LNCAP (cell line): ENCODE measurements around the gene ATP6V1G3.

ENCODE experiments used
- TF ChIP-seq, protein P1 (sequence below): fragments of 450-650 bp; IDR thresholded peaks from 2 replicates; pipeline ENCODE4 v1.5.1; 2017; ENCODE audit warnings: mild to moderate bottlenecking

The ATP6V1G3 gene

DNA sequence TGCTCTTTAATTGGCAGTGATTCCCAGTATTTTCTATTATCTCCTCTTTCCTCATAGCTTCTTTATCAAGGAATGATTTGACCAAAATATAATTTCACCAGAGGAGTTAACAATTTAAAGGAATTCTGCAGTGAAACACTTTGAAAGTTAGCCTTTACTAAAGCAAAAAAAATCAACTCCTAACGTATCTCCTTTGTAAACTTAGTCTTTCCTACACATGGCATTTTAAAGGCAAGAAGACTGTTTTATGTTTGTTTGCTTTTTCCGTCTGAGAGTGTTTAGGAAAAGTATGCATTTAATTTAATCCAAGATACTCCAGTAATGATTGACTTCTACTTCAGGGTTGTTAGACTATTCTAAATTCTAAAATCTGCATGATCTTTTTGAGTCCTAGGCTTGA is 15.9 kb downstream of the ATP6V1G3 start:
- TF ChIP-seq, protein P1, sequence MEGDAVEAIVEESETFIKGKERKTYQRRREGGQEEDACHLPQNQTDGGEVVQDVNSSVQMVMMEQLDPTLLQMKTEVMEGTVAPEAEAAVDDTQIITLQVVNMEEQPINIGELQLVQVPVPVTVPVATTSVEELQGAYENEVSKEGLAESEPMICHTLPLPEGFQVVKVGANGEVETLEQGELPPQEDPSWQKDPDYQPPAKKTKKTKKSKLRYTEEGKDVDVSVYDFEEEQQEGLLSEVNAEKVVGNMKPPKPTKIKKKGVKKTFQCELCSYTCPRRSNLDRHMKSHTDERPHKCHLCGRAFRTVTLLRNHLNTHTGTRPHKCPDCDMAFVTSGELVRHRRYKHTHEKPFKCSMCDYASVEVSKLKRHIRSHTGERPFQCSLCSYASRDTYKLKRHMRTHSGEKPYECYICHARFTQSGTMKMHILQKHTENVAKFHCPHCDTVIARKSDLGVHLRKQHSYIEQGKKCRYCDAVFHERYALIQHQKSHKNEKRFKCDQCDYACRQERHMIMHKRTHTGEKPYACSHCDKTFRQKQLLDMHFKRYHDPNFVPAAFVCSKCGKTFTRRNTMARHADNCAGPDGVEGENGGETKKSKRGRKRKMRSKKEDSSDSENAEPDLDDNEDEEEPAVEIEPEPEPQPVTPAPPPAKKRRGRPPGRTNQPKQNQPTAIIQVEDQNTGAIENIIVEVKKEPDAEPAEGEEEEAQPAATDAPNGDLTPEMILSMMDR: no peak

DNA sequence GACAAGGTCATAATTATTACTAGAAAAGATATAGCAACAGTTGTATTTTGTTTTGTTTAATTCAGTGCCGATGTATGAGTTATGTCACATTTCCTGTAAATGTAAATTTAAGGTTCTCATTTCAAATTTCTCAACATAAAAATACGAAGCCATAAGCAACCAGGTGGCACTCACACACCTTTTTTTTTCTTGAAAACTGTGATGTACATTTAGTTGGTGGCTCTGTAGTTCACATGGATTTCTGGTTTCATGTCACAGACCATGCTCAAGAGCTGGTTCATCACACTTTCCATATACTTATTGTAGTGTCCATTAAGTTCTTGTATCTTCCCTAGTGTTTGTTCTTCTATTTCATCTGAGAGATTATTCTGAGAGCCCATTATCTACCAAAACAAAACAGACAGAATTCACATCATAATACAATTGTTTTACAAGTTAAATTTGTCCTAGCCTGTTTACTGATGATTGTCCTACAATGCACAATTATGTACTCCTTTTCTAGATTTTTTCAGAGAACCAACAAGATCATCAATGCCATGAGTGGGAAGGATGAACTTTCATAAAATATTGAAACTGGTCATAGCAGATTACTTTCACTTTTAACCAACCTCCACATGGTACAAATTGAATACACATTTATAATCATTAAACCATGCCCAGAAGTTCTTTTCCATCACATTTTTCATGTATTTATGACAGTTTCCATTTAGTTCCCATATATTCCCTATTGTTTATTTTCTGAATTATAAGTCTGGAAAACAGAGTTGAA is 17.1 kb downstream of the ATP6V1G3 start:
- TF ChIP-seq, protein P1: no peak

DNA sequence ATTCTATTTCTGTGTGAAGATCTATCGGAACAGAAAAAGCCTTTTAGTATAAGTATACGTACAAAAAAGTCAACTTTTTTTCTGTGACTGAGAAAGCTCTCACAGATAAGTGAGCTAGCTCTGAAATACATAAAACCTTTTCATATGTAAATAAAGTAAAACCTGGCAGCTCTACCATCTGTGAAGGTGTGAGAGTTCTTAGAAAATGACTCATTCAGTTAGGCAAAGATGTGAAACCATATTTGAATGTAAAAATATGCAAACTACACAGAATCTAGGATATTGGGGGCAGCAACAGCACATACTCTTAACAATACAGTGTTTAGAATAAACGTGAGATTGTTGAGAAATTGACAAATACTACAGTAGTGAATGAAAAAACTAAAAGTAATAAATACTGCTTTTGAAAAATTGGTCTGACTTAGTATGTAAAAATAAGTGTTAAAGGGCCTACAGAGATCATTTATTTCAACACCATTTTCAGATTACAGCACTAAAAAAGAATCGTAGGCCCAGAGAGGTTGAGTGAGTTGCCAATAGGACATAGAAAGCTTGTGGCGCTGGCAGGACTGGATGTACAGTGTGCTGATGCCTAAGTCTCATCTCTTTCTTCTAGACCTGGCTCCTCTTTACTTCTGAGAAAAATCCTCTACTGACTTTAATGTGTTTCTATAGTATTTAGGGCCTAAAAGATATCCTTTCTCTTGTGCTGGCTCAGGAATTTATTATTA is 19.8 kb downstream of the ATP6V1G3 start:
- TF ChIP-seq, protein P1: no peak

DNA sequence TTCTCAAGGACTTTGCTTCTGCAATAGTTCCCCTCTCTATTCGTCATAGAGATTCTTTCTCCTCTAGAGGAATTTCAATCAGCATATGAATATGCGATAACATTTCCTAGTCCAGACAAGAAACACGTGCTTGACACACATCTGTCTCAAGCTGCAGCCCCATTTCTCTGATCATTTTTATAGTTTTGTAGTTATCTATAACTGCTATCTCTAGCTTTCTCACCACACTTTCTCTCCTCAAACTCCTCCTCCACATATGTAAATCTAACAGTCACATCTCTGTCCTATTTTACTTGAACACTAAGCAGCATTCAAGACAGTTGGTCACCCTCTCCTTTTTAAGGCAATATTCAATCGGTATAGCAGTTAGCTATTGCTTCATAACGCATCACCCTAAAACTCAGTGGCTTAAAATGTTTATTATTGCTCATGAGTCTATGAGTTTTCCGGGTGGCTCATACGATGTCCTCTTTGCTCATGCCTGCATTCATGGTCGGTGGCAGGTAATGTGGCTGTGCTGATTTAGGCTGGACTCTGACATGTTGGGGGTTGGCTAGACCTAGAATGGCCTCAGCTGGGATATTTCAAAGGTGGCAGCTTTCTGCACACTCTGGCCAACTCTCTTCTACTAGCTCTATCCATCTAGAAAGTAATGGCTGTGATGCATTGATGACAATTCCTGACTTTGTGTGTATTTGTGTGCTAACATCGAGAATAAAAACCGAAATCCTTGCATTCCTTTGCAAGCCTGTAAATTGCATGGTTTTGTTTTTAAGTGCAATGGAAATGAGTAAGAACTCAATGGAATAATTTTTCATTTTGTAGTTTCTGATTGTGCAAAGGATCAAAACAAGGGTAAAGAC is 20.6 kb downstream of the ATP6V1G3 start:
- TF ChIP-seq, protein P1: no peak

DNA sequence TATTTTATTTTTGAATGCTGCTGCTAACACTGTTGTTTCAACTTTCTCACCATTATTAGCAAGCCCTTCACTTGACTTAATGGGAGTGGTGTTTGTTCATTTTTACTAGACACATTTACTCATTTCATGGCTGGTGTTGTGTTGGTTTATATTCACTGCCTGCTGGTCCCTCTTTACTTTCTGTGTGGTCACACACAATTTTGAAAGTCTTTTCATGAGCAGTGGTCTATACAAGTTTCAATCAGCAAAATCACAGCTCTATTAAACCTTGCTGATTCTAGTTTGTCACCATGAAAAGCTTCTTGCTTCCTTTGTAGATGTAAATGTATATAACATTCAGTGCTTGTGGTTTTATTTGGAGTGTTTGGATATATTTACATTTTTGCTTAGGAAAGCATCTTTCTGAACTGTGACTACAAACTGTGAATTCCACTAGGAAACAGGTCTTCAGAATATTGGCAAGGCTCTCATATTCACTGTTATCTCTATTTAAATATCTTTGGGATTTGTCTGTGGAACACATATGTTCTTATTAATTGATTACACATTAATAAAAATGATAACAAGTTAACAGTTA is 22.8 kb downstream of the ATP6V1G3 start:
- TF ChIP-seq, protein P1: no peak

DNA sequence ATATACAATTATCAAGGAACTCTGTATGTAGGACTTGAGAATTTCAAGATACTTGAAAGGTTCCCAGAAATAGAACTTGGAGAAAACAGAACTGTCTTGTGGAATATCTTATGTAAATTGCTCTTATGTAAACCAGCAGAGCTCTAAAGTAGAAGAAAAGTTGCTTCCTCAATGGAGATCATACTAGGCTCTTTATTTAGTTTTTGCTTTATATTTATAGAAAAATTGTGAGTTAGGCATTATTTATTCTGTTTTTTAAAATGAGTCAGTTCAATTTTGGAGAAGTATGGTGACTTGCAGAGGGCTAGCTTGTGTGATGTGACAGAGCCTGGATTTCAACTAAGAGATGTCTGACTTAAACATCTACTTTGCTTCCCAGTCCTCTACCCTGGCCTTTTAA is 40.4 kb downstream of the ATP6V1G3 start:
- TF ChIP-seq, protein P1: no peak

DNA sequence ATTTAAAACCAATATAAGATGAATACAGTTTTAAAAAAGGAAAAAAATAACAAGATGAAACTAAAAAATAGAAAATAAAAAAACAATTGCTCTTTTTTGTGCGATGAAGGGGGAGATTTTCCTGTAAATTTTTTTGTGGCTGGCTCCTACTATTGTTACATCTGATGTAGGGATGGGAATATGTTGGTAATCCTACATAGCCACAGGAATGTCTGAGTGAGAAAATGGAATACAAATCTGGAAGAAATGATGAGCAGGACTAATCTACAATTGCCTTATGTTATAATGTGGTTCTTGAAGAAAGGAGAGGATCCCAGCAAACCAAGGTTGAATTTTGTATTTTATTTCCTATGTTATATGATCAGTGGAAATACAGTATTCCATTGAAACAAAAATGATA is 40.9 kb downstream of the ATP6V1G3 start:
- TF ChIP-seq, protein P1: no peak
